ENCODE results near the gene FRMD8. TPM values are rescaled to one million over a fixed set of nuclear protein-coding genes. Genes with fewer than 3 reads are reported as not detected.

FRMD8 gene
- total RNA-seq, 1 donor from 2014 or later, result 8.4 TPM

- Histone ChIP-seq H3K27ac (ENCODE audit: low read depth, low read length) (no peak overlapping the region), H3K4me3 (ENCODE audit: low read length in 3 of 3) (no peak overlapping the region), H3K4me1 (ENCODE audit: control insufficient read depth in 3 of 3, insufficient read depth in 3 of 3, low read length in 3 of 3) (peaks cover 29 to 41% (median 32%) of the 10 kb centered on the region in 3 donors), H3K9me3 (ENCODE audit: control insufficient read depth in 3 of 3, low read length in 3 of 3) (no peaks in the 10 kb centered on the region), H3K27me3 (ENCODE audit: control insufficient read depth in 3 of 3, insufficient read depth in 3 of 3, low read length in 3 of 3) (no peaks in the 10 kb centered on the region), H3K36me3 (ENCODE audit: control insufficient read depth in 3 of 3, insufficient read depth in 3 of 3, low read length in 3 of 3) (peaks cover 6 to 23% (median 20%) of the 10 kb centered on the region in 3 donors), H3K9ac (ENCODE audit: low read depth in 1 of 3, low read length in 3 of 3) (peak overlapping the region in 1 of 3 donors; percentile 33)
These were observed 5.9 kb downstream of the FRMD8 start for GRCh38 chr11:65392186-65392829.

- no peak overlapping the region for H3K9ac ChIP-seq (ENCODE audit: low read depth in 1 of 3, low read length in 3 of 3)
- H3K27me3 ChIP-seq (ENCODE audit: control insufficient read depth in 3 of 3, insufficient read depth in 3 of 3, low read length in 3 of 3), result no peaks in the 10 kb centered on the region
- no peaks in the 10 kb centered on the region for H3K9me3 ChIP-seq (ENCODE audit: control insufficient read depth in 3 of 3, low read length in 3 of 3)
- H3K36me3 ChIP-seq (ENCODE audit: control insufficient read depth in 3 of 3, insufficient read depth in 3 of 3, low read length in 3 of 3), result peaks cover 9 to 25% (median 23%) of the 10 kb centered on the region in 3 donors
- peaks cover 26 to 35% (median 31%) of the 10 kb centered on the region in 3 donors for H3K4me1 ChIP-seq (ENCODE audit: control insufficient read depth in 3 of 3, insufficient read depth in 3 of 3, low read length in 3 of 3)
- H3K27ac ChIP-seq (ENCODE audit: low read depth, low read length), result no peak overlapping the region
- H3K4me3 ChIP-seq (ENCODE audit: low read length in 3 of 3), result no peak overlapping the region
These were observed 6.5 kb downstream of the FRMD8 start for GRCh38 chr11:65392899-65393298.

- Histone ChIP-seq H3K27ac (ENCODE audit: low read depth, low read length) (no peak overlapping the region), H3K4me3 (ENCODE audit: low read length in 3 of 3) (no peak overlapping the region), H3K9me3 (ENCODE audit: control insufficient read depth in 3 of 3, low read length in 3 of 3) (no peaks in the 10 kb centered on the region), H3K27me3 (ENCODE audit: control insufficient read depth in 3 of 3, insufficient read depth in 3 of 3, low read length in 3 of 3) (no peaks in the 10 kb centered on the region), H3K36me3 (ENCODE audit: control insufficient read depth in 3 of 3, insufficient read depth in 3 of 3, low read length in 3 of 3) (peaks cover 9 to 31% (median 23%) of the 10 kb centered on the region in 3 donors), H3K4me1 (ENCODE audit: control insufficient read depth in 3 of 3, insufficient read depth in 3 of 3, low read length in 3 of 3) (peaks cover 20 to 29% (median 28%) of the 10 kb centered on the region in 3 donors), H3K9ac (ENCODE audit: low read depth in 1 of 3, low read length in 3 of 3) (no peak overlapping the region)
These were observed 7.2 kb downstream of the FRMD8 start for GRCh38 chr11:65393513-65394079.

GRCh38 chr11:65394125-65394536 lies 7.7 kb downstream of the FRMD8 start:
- Histone ChIP-seq H3K9ac (ENCODE audit: low read depth in 1 of 3, low read length in 3 of 3) (no peak overlapping the region), H3K9me3 (ENCODE audit: control insufficient read depth in 3 of 3, low read length in 3 of 3) (no peaks in the 10 kb centered on the region), H3K4me3 (ENCODE audit: low read length in 3 of 3) (no peak overlapping the region), H3K27me3 (ENCODE audit: control insufficient read depth in 3 of 3, insufficient read depth in 3 of 3, low read length in 3 of 3) (no peaks in the 10 kb centered on the region), H3K4me1 (ENCODE audit: control insufficient read depth in 3 of 3, insufficient read depth in 3 of 3, low read length in 3 of 3) (peaks cover 17 to 24% (median 23%) of the 10 kb centered on the region in 3 donors), H3K27ac (ENCODE audit: low read depth, low read length) (no peak overlapping the region), H3K36me3 (ENCODE audit: control insufficient read depth in 3 of 3, insufficient read depth in 3 of 3, low read length in 3 of 3) (peaks cover 9 to 31% (median 24%) of the 10 kb centered on the region in 3 donors)

GRCh38 chr11:65395961-65396530 lies 9.6 kb downstream of the FRMD8 start:
- Histone ChIP-seq H3K9ac (ENCODE audit: low read depth in 1 of 3, low read length in 3 of 3) (no peak overlapping the region), H3K27ac (ENCODE audit: low read depth, low read length) (no peak overlapping the region), H3K27me3 (ENCODE audit: control insufficient read depth in 3 of 3, insufficient read depth in 3 of 3, low read length in 3 of 3) (no peaks in the 10 kb centered on the region), H3K9me3 (ENCODE audit: control insufficient read depth in 3 of 3, low read length in 3 of 3) (no peaks in the 10 kb centered on the region), H3K4me3 (ENCODE audit: low read length in 3 of 3) (no peak overlapping the region), H3K36me3 (ENCODE audit: control insufficient read depth in 3 of 3, insufficient read depth in 3 of 3, low read length in 3 of 3) (peaks cover 24 to 47% (median 39%) of the 10 kb centered on the region in 3 donors), H3K4me1 (ENCODE audit: control insufficient read depth in 3 of 3, insufficient read depth in 3 of 3, low read length in 3 of 3) (peaks cover 3 to 7% (median 6%) of the 10 kb centered on the region in 3 donors)

GRCh38 chr11:65396769-65397745 lies 10.6 kb downstream of the FRMD8 start:
- Histone ChIP-seq H3K27me3 (ENCODE audit: control insufficient read depth in 3 of 3, insufficient read depth in 3 of 3, low read length in 3 of 3) (no peaks in the 10 kb centered on the region), H3K27ac (ENCODE audit: low read depth, low read length) (no peak overlapping the region), H3K4me3 (ENCODE audit: low read length in 3 of 3) (no peak overlapping the region), H3K4me1 (ENCODE audit: control insufficient read depth in 3 of 3, insufficient read depth in 3 of 3, low read length in 3 of 3) (no peaks in the 10 kb centered on the region), H3K9me3 (ENCODE audit: control insufficient read depth in 3 of 3, low read length in 3 of 3) (no peaks in the 10 kb centered on the region), H3K36me3 (ENCODE audit: control insufficient read depth in 3 of 3, insufficient read depth in 3 of 3, low read length in 3 of 3) (peaks cover 24 to 47% (median 39%) of the 10 kb centered on the region in 3 donors), H3K9ac (ENCODE audit: low read depth in 1 of 3, low read length in 3 of 3) (no peak overlapping the region)

- no peak overlapping the region for H3K27ac ChIP-seq (ENCODE audit: low read depth, low read length)
- no peak overlapping the region for H3K9ac ChIP-seq (ENCODE audit: low read depth in 1 of 3, low read length in 3 of 3)
- H3K4me1 ChIP-seq (ENCODE audit: control insufficient read depth in 3 of 3, insufficient read depth in 3 of 3, low read length in 3 of 3), result no peaks in the 10 kb centered on the region
- no peaks in the 10 kb centered on the region for H3K9me3 ChIP-seq (ENCODE audit: control insufficient read depth in 3 of 3, low read length in 3 of 3)
- peaks cover 24 to 47% (median 38%) of the 10 kb centered on the region in 3 donors for H3K36me3 ChIP-seq (ENCODE audit: control insufficient read depth in 3 of 3, insufficient read depth in 3 of 3, low read length in 3 of 3)
- no peak overlapping the region for H3K4me3 ChIP-seq (ENCODE audit: low read length in 3 of 3)
- H3K27me3 ChIP-seq (ENCODE audit: control insufficient read depth in 3 of 3, insufficient read depth in 3 of 3, low read length in 3 of 3), result no peaks in the 10 kb centered on the region
These were observed 12.0 kb downstream of the FRMD8 start for GRCh38 chr11:65398362-65398910.

- Histone ChIP-seq H3K4me1 (ENCODE audit: control insufficient read depth in 3 of 3, insufficient read depth in 3 of 3, low read length in 3 of 3) (peaks cover 5 to 6% (median 5%) of the 10 kb centered on the region in 3 donors), H3K4me3 (ENCODE audit: low read length in 3 of 3) (no peak overlapping the region), H3K9me3 (ENCODE audit: control insufficient read depth in 3 of 3, low read length in 3 of 3) (no peaks in the 10 kb centered on the region), H3K9ac (ENCODE audit: low read depth in 1 of 3, low read length in 3 of 3) (no peak overlapping the region), H3K27me3 (ENCODE audit: control insufficient read depth in 3 of 3, insufficient read depth in 3 of 3, low read length in 3 of 3) (no peaks in the 10 kb centered on the region), H3K27ac (ENCODE audit: low read depth, low read length) (no peak overlapping the region), H3K36me3 (ENCODE audit: control insufficient read depth in 3 of 3, insufficient read depth in 3 of 3, low read length in 3 of 3) (peaks cover 24 to 48% (median 37%) of the 10 kb centered on the region in 3 donors)
These were observed 12.8 kb downstream of the FRMD8 start for GRCh38 chr11:65399249-65399648.

- H3K36me3 ChIP-seq (ENCODE audit: control insufficient read depth in 3 of 3, insufficient read depth in 3 of 3, low read length in 3 of 3), result peaks cover 28 to 48% (median 37%) of the 10 kb centered on the region in 3 donors
- H3K9me3 ChIP-seq (ENCODE audit: control insufficient read depth in 3 of 3, low read length in 3 of 3), result no peaks in the 10 kb centered on the region
- H3K27ac ChIP-seq (ENCODE audit: low read depth, low read length), result no peak overlapping the region
- no peaks in the 10 kb centered on the region for H3K27me3 ChIP-seq (ENCODE audit: control insufficient read depth in 3 of 3, insufficient read depth in 3 of 3, low read length in 3 of 3)
- no peak overlapping the region for H3K9ac ChIP-seq (ENCODE audit: low read depth in 1 of 3, low read length in 3 of 3)
- peaks cover 5 to 9% (median 6%) of the 10 kb centered on the region in 3 donors for H3K4me1 ChIP-seq (ENCODE audit: control insufficient read depth in 3 of 3, insufficient read depth in 3 of 3, low read length in 3 of 3)
- H3K4me3 ChIP-seq (ENCODE audit: low read length in 3 of 3), result no peak overlapping the region
These were observed 13.4 kb downstream of the FRMD8 start for GRCh38 chr11:65399845-65400244.

All from skeletal muscle tissue (tissue), 4 donors.